HFFc6 (cell line): ENCODE measurements around the gene TRIM31. TPM values are rescaled to one million over a fixed set of nuclear protein-coding genes. Genes with fewer than 3 reads are reported as not detected.

Source experiments
- DNase-seq: peaks from one replicate; pipeline ENCODE4 v3.0.0-alpha.2; 2018
- H3K27ac Mint-ChIP-seq: 2 replicates; pipeline ENCODE4 v1.8.0; 2020; ENCODE audit warnings: mild to moderate bottlenecking, mixed read lengths
- H3K27me3 Mint-ChIP-seq: 2 replicates; pipeline ENCODE4 v1.8.0; 2021; ENCODE audit warnings: mild to moderate bottlenecking, moderate library complexity, mixed read lengths; ENCODE audit not compliant: insufficient read depth
- H3K36me3 Mint-ChIP-seq: 2 replicates; pipeline ENCODE4 v1.8.0; 2021; ENCODE audit warnings: low read depth, mixed read lengths
- H3K4me1 Mint-ChIP-seq: 2 replicates; pipeline ENCODE4 v1.8.0; 2020; ENCODE audit warnings: low read depth, mixed read lengths
- H3K4me3 Mint-ChIP-seq: 2 replicates; pipeline ENCODE4 v1.8.0; 2020; ENCODE audit warnings: mild to moderate bottlenecking, moderate library complexity, mixed read lengths
- H3K9me3 Mint-ChIP-seq: 2 replicates; pipeline ENCODE4 v1.8.0; 2020; ENCODE audit warnings: mild to moderate bottlenecking, mixed read lengths
- CTCF ChIP-seq: fragments of 200-600 bp; sonication (generic); IDR thresholded peaks from 2 replicates; pipeline ENCODE4 v1.5.0; 2021; ENCODE audit warnings: antibody characterized with exemption, mild to moderate bottlenecking
- total RNA-seq, 6 experiments: library from RNA; stranded (reverse); fragmentation: NEBNext Ultra II Directional; extraction: Animal tissue kit (Norgen Biotek cat#: 25700); gene quantifications; 2 replicates in 1 of 6; 3 replicates in 5 of 6; pipeline ENCODE4 v1.2.3, GENCODE V29; 2021

The TRIM31 gene
- total RNA-seq, 6 experiments from 2014 or later, result not detected

GRCh38 chr6:30135757-30136156, 22.9 kb upstream of the TRIM31 start, which contains the start of gene TRIM40:
Gene TRIM40, plus strand, starts transcription at chr6:30136140. Its CDS starts 897 bp downstream, at chr6:30137037.
- Mint-ChIP-seq H3K27ac (no peak within 1 kb of the TSS), H3K36me3 (no peaks in the 10 kb centered on the region), H3K9me3 (no peaks in the 10 kb centered on the region), H3K4me3 (no peak within 1 kb of the TSS), H3K27me3 (peaks cover 22% of the 10 kb centered on the region), H3K4me1 (peaks cover 4% of the 10 kb centered on the region)
- no peak for DNase-seq
- TF ChIP-seq CTCF, result no peak

DNA sequence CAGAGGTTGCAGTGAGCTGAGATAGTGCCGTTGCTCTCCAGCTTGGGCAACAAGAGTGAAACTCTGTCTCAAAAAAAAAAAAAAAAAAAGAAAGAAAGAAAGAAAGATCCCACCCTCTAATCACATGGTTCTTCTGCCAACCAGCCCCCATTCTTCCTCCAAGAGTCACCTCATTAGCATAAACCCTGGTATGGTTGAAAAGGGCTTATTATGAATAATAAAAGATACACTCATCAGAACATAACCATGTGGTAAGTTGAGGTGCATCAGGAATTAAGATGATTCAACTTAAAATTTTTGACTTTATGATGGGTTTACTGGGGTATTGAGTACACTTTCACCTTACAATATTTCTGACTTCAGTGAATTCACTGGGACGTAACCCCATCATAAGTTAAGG, 22.3 kb upstream of the TRIM31 start:
- H3K4me3 Mint-ChIP-seq, result no peak overlapping the region
- TF ChIP-seq CTCF, result no peak
- H3K36me3 Mint-ChIP-seq, result no peaks in the 10 kb centered on the region
- H3K4me1 Mint-ChIP-seq, result peaks cover 6% of the 10 kb centered on the region
- H3K9me3 Mint-ChIP-seq, result no peaks in the 10 kb centered on the region
- peaks cover 26% of the 10 kb centered on the region for H3K27me3 Mint-ChIP-seq
- DNase-seq, result no peak
- H3K27ac Mint-ChIP-seq, result no peak overlapping the region

DNA sequence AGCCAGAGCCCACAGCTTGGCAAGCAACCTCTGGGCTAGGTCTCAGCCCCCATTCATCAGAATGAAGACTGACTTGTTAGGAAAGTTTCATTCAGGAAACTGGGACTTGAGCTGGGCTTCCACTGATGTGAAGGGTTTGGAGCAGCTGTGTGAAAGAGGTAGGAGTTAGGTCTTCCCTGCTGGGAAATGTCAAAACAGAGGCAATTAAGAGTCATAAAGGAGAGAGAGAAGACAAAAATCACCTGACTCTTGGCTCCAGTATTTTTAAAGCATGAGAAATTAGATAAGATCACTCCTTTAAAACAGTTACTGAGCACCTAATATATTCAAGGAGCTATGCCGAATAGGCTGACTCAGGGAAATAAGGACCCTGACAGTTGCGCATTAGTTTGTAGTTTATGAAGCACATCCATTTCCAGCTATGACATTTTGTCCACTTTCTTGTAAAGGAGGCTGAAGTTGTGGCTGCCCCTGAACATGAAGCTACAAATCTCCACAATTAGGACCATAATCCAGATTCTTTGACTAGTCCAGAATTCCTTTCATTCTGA, 19.1 kb upstream of the TRIM31 start:
- no peak overlapping the region for H3K27ac Mint-ChIP-seq
- H3K4me1 Mint-ChIP-seq, result peaks cover 6% of the 10 kb centered on the region
- no peaks in the 10 kb centered on the region for H3K36me3 Mint-ChIP-seq
- peaks cover 55% of the 10 kb centered on the region for H3K27me3 Mint-ChIP-seq
- H3K4me3 Mint-ChIP-seq, result no peak overlapping the region
- no peaks in the 10 kb centered on the region for H3K9me3 Mint-ChIP-seq
- TF ChIP-seq CTCF, result no peak
- DNase-seq, result no peak

DNA sequence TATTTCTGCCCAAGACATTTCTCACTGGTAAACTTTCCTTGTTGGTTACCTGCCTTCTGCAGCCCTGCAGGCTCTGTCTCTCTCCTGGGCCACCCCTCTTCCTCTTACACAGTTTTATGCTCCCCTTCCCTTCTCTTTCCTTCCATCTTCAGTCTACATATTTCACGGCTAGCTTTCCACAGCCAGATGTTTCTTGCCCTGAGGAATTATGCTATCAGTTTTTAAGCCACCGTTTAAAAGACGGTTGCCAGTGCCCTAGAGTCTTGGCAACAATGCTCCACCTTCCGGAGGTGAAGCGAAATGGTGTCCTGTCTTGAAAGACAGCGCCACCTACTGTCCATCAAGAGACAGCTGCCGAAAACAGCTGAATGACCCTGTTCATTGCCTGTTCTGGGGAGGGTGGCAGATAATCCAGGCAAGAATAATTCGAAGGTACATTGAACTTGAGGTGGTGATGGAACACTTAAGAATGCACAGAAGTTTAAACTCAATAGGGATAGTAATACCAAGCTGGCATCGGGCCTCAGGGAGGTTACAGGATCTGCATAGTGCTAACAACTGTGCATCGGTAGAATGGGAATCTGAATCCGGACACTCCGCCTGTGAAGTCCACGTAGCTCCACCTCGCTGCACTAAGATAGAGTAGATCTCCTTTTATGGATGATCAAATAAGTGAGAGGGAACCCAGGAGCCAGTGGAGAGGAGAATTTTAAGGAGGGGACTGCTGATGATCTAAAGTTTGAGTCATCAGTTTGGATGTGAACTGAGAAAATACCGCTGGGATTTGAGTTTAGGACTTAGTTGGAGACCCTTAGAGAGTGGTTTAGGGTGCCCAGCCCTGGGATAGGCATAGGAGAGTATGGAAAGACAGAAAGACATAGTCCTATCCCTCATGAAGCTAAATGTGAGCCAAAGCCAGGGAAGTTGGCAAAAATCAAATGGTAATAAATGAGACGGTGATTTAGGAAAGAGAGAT, 18.3 kb upstream of the TRIM31 start:
- H3K36me3 Mint-ChIP-seq, result no peaks in the 10 kb centered on the region
- peak overlapping the region; percentile 41 for H3K4me3 Mint-ChIP-seq
- peaks cover 58% of the 10 kb centered on the region for H3K27me3 Mint-ChIP-seq
- TF ChIP-seq CTCF, result peak; percentile 99
- H3K27ac Mint-ChIP-seq, result no peak overlapping the region
- peaks cover 6% of the 10 kb centered on the region for H3K4me1 Mint-ChIP-seq
- DNase-seq, result peak; percentile 81
- H3K9me3 Mint-ChIP-seq, result no peaks in the 10 kb centered on the region

GRCh38 chr6:30130179-30130679, 17.3 kb upstream of the TRIM31 start:
- no peaks in the 10 kb centered on the region for H3K36me3 Mint-ChIP-seq
- peaks cover 54% of the 10 kb centered on the region for H3K27me3 Mint-ChIP-seq

More at GRCh38 chr6:30130179-30130679, 17.3 kb upstream of the TRIM31 start:
- H3K27ac Mint-ChIP-seq, result no peak overlapping the region
- H3K9me3 Mint-ChIP-seq, result no peaks in the 10 kb centered on the region
- peaks cover 6% of the 10 kb centered on the region for H3K4me1 Mint-ChIP-seq
- no peak overlapping the region for H3K4me3 Mint-ChIP-seq
- no peak for DNase-seq
- TF ChIP-seq CTCF, result no peak
